ENCODE results near the gene DNAJC1.

DNA sequence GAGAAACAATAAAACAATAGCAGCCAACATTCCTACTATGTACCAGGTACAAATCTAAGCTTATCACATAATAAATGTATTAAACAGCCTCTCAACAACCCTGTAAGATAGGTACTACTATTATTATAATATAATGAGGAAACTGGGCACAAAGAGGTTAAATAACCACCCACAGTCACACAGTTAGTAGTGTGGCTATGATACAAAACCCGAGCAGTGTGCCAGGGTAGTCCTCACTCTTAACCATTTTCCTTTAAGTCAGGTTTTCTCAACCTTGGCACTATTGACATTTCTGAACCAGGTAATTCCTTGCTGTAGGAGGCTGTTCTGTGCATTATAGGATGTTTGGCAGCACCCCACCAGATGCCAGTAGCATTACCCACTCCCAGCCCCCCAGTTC is 48.8 kb downstream of the DNAJC1 start:
- TF ChIP-seq, protein P1, sequence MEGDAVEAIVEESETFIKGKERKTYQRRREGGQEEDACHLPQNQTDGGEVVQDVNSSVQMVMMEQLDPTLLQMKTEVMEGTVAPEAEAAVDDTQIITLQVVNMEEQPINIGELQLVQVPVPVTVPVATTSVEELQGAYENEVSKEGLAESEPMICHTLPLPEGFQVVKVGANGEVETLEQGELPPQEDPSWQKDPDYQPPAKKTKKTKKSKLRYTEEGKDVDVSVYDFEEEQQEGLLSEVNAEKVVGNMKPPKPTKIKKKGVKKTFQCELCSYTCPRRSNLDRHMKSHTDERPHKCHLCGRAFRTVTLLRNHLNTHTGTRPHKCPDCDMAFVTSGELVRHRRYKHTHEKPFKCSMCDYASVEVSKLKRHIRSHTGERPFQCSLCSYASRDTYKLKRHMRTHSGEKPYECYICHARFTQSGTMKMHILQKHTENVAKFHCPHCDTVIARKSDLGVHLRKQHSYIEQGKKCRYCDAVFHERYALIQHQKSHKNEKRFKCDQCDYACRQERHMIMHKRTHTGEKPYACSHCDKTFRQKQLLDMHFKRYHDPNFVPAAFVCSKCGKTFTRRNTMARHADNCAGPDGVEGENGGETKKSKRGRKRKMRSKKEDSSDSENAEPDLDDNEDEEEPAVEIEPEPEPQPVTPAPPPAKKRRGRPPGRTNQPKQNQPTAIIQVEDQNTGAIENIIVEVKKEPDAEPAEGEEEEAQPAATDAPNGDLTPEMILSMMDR (IDR thresholded peaks at IDR 0.05): no peak
- no peak for TF ChIP-seq POLR2A (IDR thresholded peaks at IDR 0.05)
